ENCODE measurements around the gene EARS2. TPM values are rescaled to one million over a fixed set of nuclear protein-coding genes. Genes with fewer than 3 reads are reported as not detected.

Gene EARS2
- total RNA-seq, 6 donors from 2014 or later: 11.5 to 38.8 (median 15.9) TPM

GRCh38 chr16:23566724-23567123, 9.6 kb upstream of the EARS2 start:
- TF ChIP-seq POLR2A (IDR thresholded peaks at IDR 0.05) (no peak), POLR2AphosphoS5 (IDR thresholded peaks at IDR 0.05) (no peak), EP300 (IDR thresholded peaks at IDR 0.05) (no peak)
- TF ChIP-seq, protein P1, sequence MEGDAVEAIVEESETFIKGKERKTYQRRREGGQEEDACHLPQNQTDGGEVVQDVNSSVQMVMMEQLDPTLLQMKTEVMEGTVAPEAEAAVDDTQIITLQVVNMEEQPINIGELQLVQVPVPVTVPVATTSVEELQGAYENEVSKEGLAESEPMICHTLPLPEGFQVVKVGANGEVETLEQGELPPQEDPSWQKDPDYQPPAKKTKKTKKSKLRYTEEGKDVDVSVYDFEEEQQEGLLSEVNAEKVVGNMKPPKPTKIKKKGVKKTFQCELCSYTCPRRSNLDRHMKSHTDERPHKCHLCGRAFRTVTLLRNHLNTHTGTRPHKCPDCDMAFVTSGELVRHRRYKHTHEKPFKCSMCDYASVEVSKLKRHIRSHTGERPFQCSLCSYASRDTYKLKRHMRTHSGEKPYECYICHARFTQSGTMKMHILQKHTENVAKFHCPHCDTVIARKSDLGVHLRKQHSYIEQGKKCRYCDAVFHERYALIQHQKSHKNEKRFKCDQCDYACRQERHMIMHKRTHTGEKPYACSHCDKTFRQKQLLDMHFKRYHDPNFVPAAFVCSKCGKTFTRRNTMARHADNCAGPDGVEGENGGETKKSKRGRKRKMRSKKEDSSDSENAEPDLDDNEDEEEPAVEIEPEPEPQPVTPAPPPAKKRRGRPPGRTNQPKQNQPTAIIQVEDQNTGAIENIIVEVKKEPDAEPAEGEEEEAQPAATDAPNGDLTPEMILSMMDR (IDR thresholded peaks at IDR 0.05): no peak
- Histone ChIP-seq H3K9me3 (no peaks in the 10 kb centered on the region), H3K27ac (no peak overlapping the region), H3K36me3 (peaks cover 31 to 98% (median 77%) of the 10 kb centered on the region in 4 donors), H3K4me3 (no peak overlapping the region), H3K27me3 (no peaks in the 10 kb centered on the region), H3K4me1 (no peaks in the 10 kb centered on the region)
- ATAC-seq (ENCODE audit: low FRiP score in 2 of 2): no peak
- DNase-seq: no peak
- WGBS, 2 donors: 94 to 100% methylated on average over 4 to 8 of the region's 8 CpGs

DNA sequence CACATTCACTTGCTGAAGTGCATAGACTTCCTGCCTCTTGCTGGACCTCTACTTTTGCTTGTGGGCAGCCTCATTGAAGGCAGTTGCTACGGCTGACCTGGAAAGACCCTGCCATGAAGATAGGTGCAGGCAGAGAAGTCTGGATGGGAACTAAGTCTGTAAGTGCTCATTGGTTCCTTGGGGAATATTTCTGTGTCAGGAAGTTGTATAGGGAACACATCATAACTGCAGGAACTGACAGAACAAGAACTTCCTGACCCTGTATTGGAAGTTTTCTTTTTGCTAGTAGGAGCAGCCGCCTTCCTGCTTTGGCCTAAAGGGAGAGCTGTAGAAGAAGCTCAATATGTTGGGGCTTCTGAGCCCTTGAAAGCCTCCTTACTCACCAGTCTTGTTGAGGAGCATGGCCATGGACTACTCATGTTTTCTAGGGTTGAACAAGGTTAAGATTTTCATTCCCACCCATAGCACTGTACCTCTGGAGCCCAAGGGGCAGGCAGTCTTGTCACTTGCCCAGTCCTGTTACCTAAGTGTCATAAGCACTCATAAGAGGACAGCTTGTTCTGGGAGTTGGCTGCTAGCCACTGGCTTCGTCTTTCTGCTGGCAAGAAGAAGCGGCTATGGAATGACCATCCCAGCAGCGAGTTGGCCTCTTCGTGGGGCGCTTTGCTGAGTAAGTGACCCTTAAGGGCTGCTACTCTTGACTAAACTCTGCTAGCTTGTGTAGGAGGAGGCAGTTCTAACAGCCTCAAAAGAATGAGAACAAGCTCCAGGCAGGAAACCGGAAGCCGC, 7.6 kb upstream of the EARS2 start:
- ATAC-seq (ENCODE audit: low FRiP score in 2 of 2): no peak
- no peaks in the 10 kb centered on the region for H3K27me3 ChIP-seq

GRCh38 chr16:23563186-23563585, 6.0 kb upstream of the EARS2 start:
- Histone ChIP-seq H3K27ac (no peak overlapping the region), H3K27me3 (no peaks in the 10 kb centered on the region), H3K4me3 (no peak overlapping the region), H3K4me1 (peaks cover 9 to 26% (median 15%) of the 10 kb centered on the region in 4 donors), H3K9me3 (no peaks in the 10 kb centered on the region), H3K36me3 (peaks cover 25 to 92% (median 72%) of the 10 kb centered on the region in 4 donors)
- TF ChIP-seq, protein P1 (IDR thresholded peaks at IDR 0.05): no peak
- no peak for TF ChIP-seq EP300 (IDR thresholded peaks at IDR 0.05)
- TF ChIP-seq POLR2AphosphoS5 (IDR thresholded peaks at IDR 0.05): no peak
- no peak for TF ChIP-seq POLR2A (IDR thresholded peaks at IDR 0.05)
- ATAC-seq (ENCODE audit: low FRiP score in 2 of 2): no peak
- DNase-seq: no peak
- 90 to 94% methylated on average over 6 of the region's 6 CpGs for WGBS, 2 donors

More for the DNA sequence above, 7.6 kb upstream of the EARS2 start:
- DNase-seq: no peak
- 81 to 85% methylated on average over 8 to 9 of the region's 9 CpGs for WGBS, 2 donors
- peaks cover 28 to 99% (median 77%) of the 10 kb centered on the region in 4 donors for H3K36me3 ChIP-seq
- H3K4me1 ChIP-seq: peaks cover 0 to 10% (median 3%) of the 10 kb centered on the region in 4 donors
- no peaks in the 10 kb centered on the region for H3K9me3 ChIP-seq
- H3K4me3 ChIP-seq: no peak overlapping the region
- H3K27ac ChIP-seq: no peak overlapping the region
- TF ChIP-seq POLR2AphosphoS5 (IDR thresholded peaks at IDR 0.05) (no peak), EP300 (IDR thresholded peaks at IDR 0.05) (no peak), POLR2A (IDR thresholded peaks at IDR 0.05) (no peak)
- TF ChIP-seq, protein P1 (IDR thresholded peaks at IDR 0.05): no peak

DNA sequence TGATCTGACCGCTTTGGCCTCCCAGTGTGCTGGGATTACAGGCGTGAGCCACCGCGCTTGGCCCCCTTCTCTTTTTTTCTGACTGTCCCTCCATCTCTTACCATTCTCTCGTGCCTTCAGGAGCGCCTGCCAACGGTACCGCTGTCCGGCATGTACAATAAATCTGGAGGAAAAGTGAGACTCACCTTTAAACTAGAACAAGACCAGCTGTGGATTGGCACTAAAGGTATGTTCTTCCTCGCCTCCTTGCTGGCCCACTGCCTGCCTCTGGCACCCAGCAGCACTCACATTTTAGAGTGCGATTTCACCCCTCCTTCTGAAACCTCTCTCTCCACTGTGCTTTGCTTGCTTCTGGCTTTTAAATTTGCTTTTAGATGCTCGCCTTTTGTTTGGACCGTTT, 5.4 kb upstream of the EARS2 start:
- Histone ChIP-seq H3K9me3 (no peaks in the 10 kb centered on the region), H3K36me3 (peaks cover 25 to 86% (median 68%) of the 10 kb centered on the region in 4 donors), H3K4me1 (peaks cover 9 to 29% (median 16%) of the 10 kb centered on the region in 4 donors), H3K4me3 (no peak overlapping the region), H3K27ac (no peak overlapping the region), H3K27me3 (no peaks in the 10 kb centered on the region)
- WGBS, 2 donors: 93 to 97% methylated on average over 13 of the region's 13 CpGs
- no peak for ATAC-seq (ENCODE audit: low FRiP score in 2 of 2)
- DNase-seq: no peak
- TF ChIP-seq POLR2A (IDR thresholded peaks at IDR 0.05) (no peak), EP300 (IDR thresholded peaks at IDR 0.05) (no peak), POLR2AphosphoS5 (IDR thresholded peaks at IDR 0.05) (no peak)
- TF ChIP-seq, protein P1 (IDR thresholded peaks at IDR 0.05): no peak
